Trophoblast cell (in vitro differentiated cells and primary cell): ENCODE results near the gene ASPA.

ENCODE experiments used
- DNase-seq, 2 donors: peaks; one replicate each; pipeline ENCODE4 v3.0.0-alpha.2; 2016
- H2AFZ ChIP-seq: 2 replicates; pipeline ENCODE4 v1.6.1; 2013; ENCODE audit warnings: low read length, moderate library complexity, mild to moderate bottlenecking; ENCODE audit not compliant: insufficient read depth, poor library complexity
- H2AK5ac ChIP-seq: 2 replicates; pipeline ENCODE4 v1.6.1; 2013; ENCODE audit warnings: mild to moderate bottlenecking, low read length
- H2BK120ac ChIP-seq: 2 replicates; pipeline ENCODE4 v1.6.1; 2013; ENCODE audit warnings: low read length, mild to moderate bottlenecking, moderate library complexity; ENCODE audit not compliant: insufficient read depth, poor library complexity
- H2BK12ac ChIP-seq: 2 replicates; pipeline ENCODE4 v1.6.1; 2013; ENCODE audit warnings: mild to moderate bottlenecking, low read length, moderate library complexity
- H2BK5ac ChIP-seq: 2 replicates; pipeline ENCODE4 v1.6.1; 2013; ENCODE audit warnings: low read length, low read depth, moderate library complexity, mild to moderate bottlenecking; ENCODE audit not compliant: poor library complexity
- H3K14ac ChIP-seq: 2 replicates; pipeline ENCODE4 v1.6.1; 2013; ENCODE audit warnings: mild to moderate bottlenecking, low read length
- H3K18ac ChIP-seq: 2 replicates; pipeline ENCODE4 v1.6.1; 2013; ENCODE audit warnings: mild to moderate bottlenecking, low read length
- H3K23ac ChIP-seq: 2 replicates; pipeline ENCODE4 v1.6.1; 2013; ENCODE audit warnings: low read length
- H3K27ac ChIP-seq: 2 replicates; pipeline ENCODE4 v1.5.1; 2013; ENCODE audit warnings: low read depth, mild to moderate bottlenecking, inconsistent platforms, low read length, moderate library complexity
- H3K27me3 ChIP-seq: 2 replicates; pipeline ENCODE4 v1.6.1; 2013; ENCODE audit warnings: inconsistent platforms, mild to moderate bottlenecking, low read length, moderate library complexity; ENCODE audit not compliant: insufficient read depth
- H3K36me3 ChIP-seq, 2 experiments: 1 replicate in 1 of 2; 2 replicates in 1 of 2; pipeline ENCODE4 v1.6.1; 2013; ENCODE audit warnings: low read length in 2 of 2, mild to moderate bottlenecking in 2 of 2, moderate library complexity in 1 of 2; ENCODE audit not compliant: insufficient read depth in 2 of 2, control insufficient read depth in 1 of 2
- H3K4ac ChIP-seq: 2 replicates; pipeline ENCODE4 v1.6.1; 2013; ENCODE audit warnings: low read depth, mild to moderate bottlenecking, low read length, moderate library complexity
- H3K4me1 ChIP-seq, 2 experiments: 1 replicate in 1 of 2; 2 replicates in 1 of 2; pipeline ENCODE4 v1.6.1; 2013; ENCODE audit warnings: low read length in 2 of 2, mild to moderate bottlenecking in 2 of 2, moderate library complexity in 1 of 2; ENCODE audit not compliant: insufficient read depth in 2 of 2, control insufficient read depth in 1 of 2
- H3K4me2 ChIP-seq: 2 replicates; pipeline ENCODE4 v1.6.1; 2013; ENCODE audit warnings: inconsistent platforms, mild to moderate bottlenecking, low read length, moderate library complexity
- H3K4me3 ChIP-seq: 2 replicates; pipeline ENCODE4 v1.5.1; 2013; ENCODE audit warnings: mild to moderate bottlenecking, low read depth, low read length, inconsistent platforms
- H3K79me1 ChIP-seq: one replicate; pipeline ENCODE4 v1.6.1; 2013; ENCODE audit warnings: low read length
- H3K79me2 ChIP-seq: 2 replicates; pipeline ENCODE4 v1.6.1; 2013; ENCODE audit warnings: low read length, mild to moderate bottlenecking; ENCODE audit not compliant: control insufficient read depth, insufficient read depth, poor library complexity
- H3K9ac ChIP-seq: 2 replicates; pipeline ENCODE4 v1.6.1; 2013; ENCODE audit warnings: mild to moderate bottlenecking, low read length
- H3K9me3 ChIP-seq: 2 replicates; pipeline ENCODE4 v1.6.1; 2013; ENCODE audit warnings: low read depth, mild to moderate bottlenecking, control low read depth, inconsistent platforms, low read length; ENCODE audit not compliant: insufficient read depth
- H4K12ac ChIP-seq: 2 replicates; pipeline ENCODE4 v1.6.1; 2013; ENCODE audit warnings: low read depth, mild to moderate bottlenecking, low read length, moderate library complexity
- H4K8ac ChIP-seq: 2 replicates; pipeline ENCODE4 v1.6.1; 2013; ENCODE audit warnings: low read depth, mild to moderate bottlenecking, low read length, moderate library complexity
- H4K91ac ChIP-seq: one replicate; pipeline ENCODE4 v1.6.1; 2013; ENCODE audit warnings: low read depth, mild to moderate bottlenecking, low read length, moderate library complexity
- WGBS: extraction: QIAGEN DNeasy Blood & Tissue Kit; methylation state at CpG from one replicate; pipeline ENCODE4 v1.1.7; 2013; ENCODE audit warnings: missing lambda C conversion rate; ENCODE audit not compliant: insufficient read length, insufficient coverage; ENCODE audit errors: extremely low coverage; 5-methylcytosine and 5-hydroxymethylcytosine counted together

ASPA gene

GRCh38 chr17:3510090-3510489 lies 34.3 kb downstream of the ASPA start:
- peaks cover 13 to 15% of the 10 kb centered on the region in 2 experiments for H3K4me1 ChIP-seq
- peaks cover 10% of the 10 kb centered on the region for H3K79me1 ChIP-seq
- H3K79me2 ChIP-seq: no peaks in the 10 kb centered on the region
- H2BK120ac ChIP-seq: no peak overlapping the region
- H4K12ac ChIP-seq: no peak overlapping the region
- H3K4ac ChIP-seq: no peak overlapping the region
- no peak overlapping the region for H4K8ac ChIP-seq
- no peaks in the 10 kb centered on the region for H3K36me3 ChIP-seq
- H3K9me3 ChIP-seq: no peaks in the 10 kb centered on the region
- no peak overlapping the region for H3K23ac ChIP-seq
- no peak overlapping the region for H3K18ac ChIP-seq
- H3K27ac ChIP-seq: no peak overlapping the region
- no peak overlapping the region for H2BK5ac ChIP-seq
- WGBS: no CpG with 5 or more reads among the region's 7 CpGs
- no peak for DNase-seq
- H2BK12ac ChIP-seq: no peak overlapping the region
- H3K4me3 ChIP-seq: no peak overlapping the region
- no peak overlapping the region for H4K91ac ChIP-seq
- H3K4me2 ChIP-seq: no peak overlapping the region
- no peaks in the 10 kb centered on the region for H3K27me3 ChIP-seq
- no peak overlapping the region for H3K9ac ChIP-seq
- H2AFZ ChIP-seq: no peak overlapping the region
- no peak overlapping the region for H2AK5ac ChIP-seq
- H3K14ac ChIP-seq: no peak overlapping the region

GRCh38 chr17:3511852-3512504 lies 36.2 kb downstream of the ASPA start:
- Histone ChIP-seq H3K36me3 (no peaks in the 10 kb centered on the region), H3K9me3 (no peaks in the 10 kb centered on the region), H2BK12ac (peak overlapping the region; percentile 93), H2BK5ac (no peak overlapping the region), H3K27ac (peak overlapping the region; percentile 54), H3K79me1 (peaks cover 10% of the 10 kb centered on the region), H3K4ac (no peak overlapping the region), H3K23ac (no peak overlapping the region), H4K8ac (peak overlapping the region; percentile 61), H3K79me2 (no peaks in the 10 kb centered on the region), H2AK5ac (peak overlapping the region; percentile 15), H3K14ac (peak overlapping the region; percentile 74), H2BK120ac (peak overlapping the region; percentile 52), H3K4me1 (peaks cover 13 to 15% of the 10 kb centered on the region in 2 experiments), H3K4me2 (no peak overlapping the region), H3K27me3 (no peaks in the 10 kb centered on the region), H3K18ac (no peak overlapping the region), H4K91ac (peak overlapping the region; percentile 89), H3K9ac (no peak overlapping the region), H2AFZ (peak overlapping the region; percentile 3), H3K4me3 (no peak overlapping the region), H4K12ac (no peak overlapping the region)
- no CpG with 5 or more reads among the region's 8 CpGs for WGBS
- peak; percentile 79 to 95 for DNase-seq

GRCh38 chr17:3512505-3513171 lies 36.8 kb downstream of the ASPA start:
- Histone ChIP-seq H3K9ac (no peak overlapping the region), H2BK12ac (peak overlapping the region; percentile 93), H4K8ac (no peak overlapping the region), H4K91ac (peak overlapping the region; percentile 89), H3K4me1 (peaks cover 13 to 15% of the 10 kb centered on the region in 2 experiments), H2BK120ac (peak overlapping the region; percentile 52), H3K4me3 (no peak overlapping the region), H3K79me2 (no peaks in the 10 kb centered on the region), H3K36me3 (no peaks in the 10 kb centered on the region), H3K79me1 (peaks cover 10% of the 10 kb centered on the region), H3K9me3 (no peaks in the 10 kb centered on the region), H4K12ac (no peak overlapping the region), H3K27ac (peak overlapping the region; percentile 54), H3K23ac (no peak overlapping the region), H3K18ac (no peak overlapping the region), H2AK5ac (no peak overlapping the region), H2AFZ (no peak overlapping the region), H3K4ac (no peak overlapping the region), H3K4me2 (peak overlapping the region; percentile 9), H3K14ac (peak overlapping the region; percentile 74), H2BK5ac (no peak overlapping the region), H3K27me3 (no peaks in the 10 kb centered on the region)
- DNase-seq: peak; percentile 91 to 94
- WGBS: no CpG with 5 or more reads among the region's 20 CpGs

GRCh38 chr17:3513305-3514035 lies 37.7 kb downstream of the ASPA start:
- Histone ChIP-seq H3K4me3 (no peak overlapping the region), H2BK12ac (peak overlapping the region; percentile 59), H3K4me2 (no peak overlapping the region), H3K18ac (no peak overlapping the region), H3K27me3 (no peaks in the 10 kb centered on the region), H3K4me1 (peaks cover 13 to 15% of the 10 kb centered on the region in 2 experiments), H3K23ac (no peak overlapping the region), H2BK120ac (peak overlapping the region; percentile 57), H3K36me3 (no peaks in the 10 kb centered on the region), H3K9ac (no peak overlapping the region), H2AK5ac (no peak overlapping the region), H3K14ac (peak overlapping the region; percentile 30), H4K12ac (no peak overlapping the region), H3K4ac (no peak overlapping the region), H2AFZ (peak overlapping the region; percentile 3), H4K8ac (peak overlapping the region; percentile 52), H4K91ac (peak overlapping the region; percentile 67), H2BK5ac (peak overlapping the region; percentile 51), H3K9me3 (no peaks in the 10 kb centered on the region), H3K79me2 (no peaks in the 10 kb centered on the region), H3K27ac (peak overlapping the region; percentile 35), H3K79me1 (peaks cover 10% of the 10 kb centered on the region)
- no CpG with 5 or more reads among the region's 23 CpGs for WGBS
- DNase-seq: peak; percentile 67 to 87
